NCI-H82 treated with DMSO at 0.1 percent for 48 hours (cell line): ENCODE measurements around the gene AATK.

Experiments
- DNase-seq: peaks from one replicate; lab custom pipeline; 2025; ENCODE audit not compliant: unreplicated experiment; lab: John Stamatoyannopoulos, UW

The AATK gene

GRCh38 chr17:81166033-81166492, at the start of gene AATK:
Gene AATK, minus strand, starts transcription at chr17:81166221. Its CDS starts 229 bp downstream, at chr17:81165992.
- no peak for DNase-seq

GRCh38 chr17:81213978-81214377, 48.0 kb upstream of the AATK start:
- no peak for DNase-seq

- DNase-seq: no peak
Observed at GRCh38 chr17:81212365-81212764, 46.3 kb upstream of the AATK start.

- no peak for DNase-seq
Observed at GRCh38 chr17:81210868-81211267, 44.8 kb upstream of the AATK start.

- no peak for DNase-seq
Observed at GRCh38 chr17:81210466-81210865, 44.4 kb upstream of the AATK start.

- DNase-seq: no peak
Observed at GRCh38 chr17:81209141-81209540, 43.1 kb upstream of the AATK start.

- no peak for DNase-seq
Observed at GRCh38 chr17:81208651-81209050, 42.6 kb upstream of the AATK start.

- DNase-seq: no peak
Observed at GRCh38 chr17:81207610-81208581, 41.9 kb upstream of the AATK start.

GRCh38 chr17:81206657-81207056, 40.6 kb upstream of the AATK start:
- no peak for DNase-seq

- no peak for DNase-seq
Observed at GRCh38 chr17:81206166-81206565, 40.1 kb upstream of the AATK start.

GRCh38 chr17:81204578-81204977, 38.6 kb upstream of the AATK start:
- DNase-seq: no peak

GRCh38 chr17:81203136-81203535, 37.1 kb upstream of the AATK start:
- DNase-seq: no peak

GRCh38 chr17:81202318-81202717, 36.3 kb upstream of the AATK start:
- DNase-seq: no peak

GRCh38 chr17:81200695-81201580, 34.9 kb upstream of the AATK start:
- peak; percentile 3 for DNase-seq

- DNase-seq: no peak
Observed at GRCh38 chr17:81200201-81200600, 34.2 kb upstream of the AATK start.

GRCh38 chr17:81199482-81199830, 33.4 kb upstream of the AATK start:
- DNase-seq: no peak

- DNase-seq: no peak
Observed at GRCh38 chr17:81198826-81199481, 32.9 kb upstream of the AATK start.

GRCh38 chr17:81197831-81198490, 31.9 kb upstream of the AATK start:
- no peak for DNase-seq

GRCh38 chr17:81197409-81197795, 31.4 kb upstream of the AATK start:
- no peak for DNase-seq

- DNase-seq: no peak
Observed at GRCh38 chr17:81196505-81197408, 30.7 kb upstream of the AATK start.
